ENCODE data around the gene CARMIL3.

DNA sequence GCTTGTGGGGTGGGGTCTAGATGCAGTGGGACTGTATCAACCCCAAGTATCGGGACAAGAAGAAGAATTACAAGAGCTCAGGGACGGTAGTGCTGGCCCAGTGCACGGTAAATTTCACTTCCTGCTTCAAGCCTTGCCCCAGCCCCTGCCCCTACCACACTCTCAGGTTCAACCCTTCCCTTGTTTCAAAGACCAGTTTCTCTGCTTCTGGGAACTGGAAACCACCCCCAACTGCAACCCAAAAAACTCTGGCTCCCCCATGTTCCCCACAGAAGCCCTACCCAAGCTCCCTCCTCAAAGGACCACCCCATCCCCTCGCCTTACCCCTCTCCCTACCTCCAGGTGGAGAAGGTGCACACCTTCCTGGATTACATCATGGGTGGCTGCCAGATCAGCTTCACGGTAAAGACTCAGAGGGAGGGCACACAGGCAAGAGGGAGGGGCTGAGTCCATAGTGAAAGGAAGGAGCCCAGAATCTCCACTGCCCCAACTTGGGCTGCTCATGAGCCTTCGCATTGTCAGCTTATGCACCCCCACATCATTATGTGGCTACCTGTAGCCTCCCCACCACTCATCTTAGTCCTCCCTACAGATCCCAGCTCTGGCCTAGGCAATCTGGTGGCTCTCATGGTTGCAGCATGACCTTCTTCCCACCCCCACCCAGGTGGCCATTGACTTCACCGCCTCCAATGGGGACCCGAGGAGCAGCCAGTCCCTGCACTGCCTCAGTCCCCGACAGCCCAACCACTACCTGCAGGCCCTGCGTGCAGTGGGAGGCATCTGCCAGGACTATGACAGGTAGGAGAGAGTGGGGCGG, 23.9 kb downstream of the CARMIL3 start:
- TF ChIP-seq CTCF (IDR thresholded peaks at IDR 0.05) (no peak), POLR2AphosphoS5 (IDR thresholded peaks at IDR 0.05) (no peak)
